SK-N-MC (cell line): ENCODE results near the gene ZNF396.

Experiments
- EZH2 ChIP-seq: fragments of 200-600 bp; sonication (generic); IDR thresholded peaks from one replicate; pipeline ENCODE4 v1.6.1; 2017; ENCODE audit warnings: antibody characterized with exemption
- FOXP2 ChIP-seq: optimal IDR thresholded peaks from 2 replicates; pipeline ENCODE3; 2011; ENCODE audit warnings: mild to moderate bottlenecking, moderate library complexity; ENCODE audit not compliant: insufficient read depth; ENCODE audit errors: extremely low read length, control extremely low read depth
- POLR2AphosphoS5 ChIP-seq: IDR thresholded peaks from 2 replicates; pipeline ENCODE4 v1.6.1; 2012; ENCODE audit warnings: mild to moderate bottlenecking, low read depth, low read length, borderline replicate concordance

DNA sequence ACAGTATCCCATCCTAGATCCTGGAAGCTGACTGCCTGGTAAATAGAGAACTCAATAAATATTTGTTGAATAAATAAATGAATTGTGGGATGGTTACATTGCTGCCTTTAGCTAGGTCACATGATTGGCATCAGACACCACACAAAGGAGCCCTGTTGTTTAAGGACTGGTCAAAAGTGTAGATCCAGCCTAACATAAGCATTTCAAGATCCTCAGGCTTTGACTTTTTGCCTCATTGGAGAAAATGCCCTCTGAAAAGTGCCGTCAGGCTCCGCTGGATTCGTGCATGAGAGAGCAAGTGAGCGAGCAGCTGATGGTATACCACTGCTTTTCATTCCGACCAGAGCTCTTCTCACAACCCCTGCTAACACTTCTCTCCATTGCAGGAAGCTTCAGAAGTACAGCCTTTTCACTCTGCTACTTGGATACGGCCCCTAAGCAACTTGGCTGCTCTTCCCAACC is 31.6 kb downstream of the ZNF396 start:
- TF ChIP-seq EZH2, result no peak
- TF ChIP-seq POLR2AphosphoS5, result no peak
- no peak for TF ChIP-seq FOXP2
